ENCODE data around the gene MYLK3.
A peak's percentile ranks its signal among the peaks of the same experiment; 100 is the strongest.

Gene MYLK3

GRCh38 chr16:46743232-46743719, 4.9 kb downstream of the MYLK3 start:
- H3K36me3 ChIP-seq (replicated peaks): no peaks in the 10 kb centered on the region
- H3K27ac ChIP-seq: no peak overlapping the region
- in situ Hi-C loops (cut with HindIII; ENCODE audit: low pct_ligation_motif_present, low sequenced_read_pairs): no loop called here
- peak; percentile 11 for DNase-seq
- no peaks in the 10 kb centered on the region for H3K27me3 ChIP-seq (replicated peaks)
- H3K4me3 ChIP-seq (ENCODE audit: low read depth, low read length): no peak overlapping the region
- TF ChIP-seq, protein P1, sequence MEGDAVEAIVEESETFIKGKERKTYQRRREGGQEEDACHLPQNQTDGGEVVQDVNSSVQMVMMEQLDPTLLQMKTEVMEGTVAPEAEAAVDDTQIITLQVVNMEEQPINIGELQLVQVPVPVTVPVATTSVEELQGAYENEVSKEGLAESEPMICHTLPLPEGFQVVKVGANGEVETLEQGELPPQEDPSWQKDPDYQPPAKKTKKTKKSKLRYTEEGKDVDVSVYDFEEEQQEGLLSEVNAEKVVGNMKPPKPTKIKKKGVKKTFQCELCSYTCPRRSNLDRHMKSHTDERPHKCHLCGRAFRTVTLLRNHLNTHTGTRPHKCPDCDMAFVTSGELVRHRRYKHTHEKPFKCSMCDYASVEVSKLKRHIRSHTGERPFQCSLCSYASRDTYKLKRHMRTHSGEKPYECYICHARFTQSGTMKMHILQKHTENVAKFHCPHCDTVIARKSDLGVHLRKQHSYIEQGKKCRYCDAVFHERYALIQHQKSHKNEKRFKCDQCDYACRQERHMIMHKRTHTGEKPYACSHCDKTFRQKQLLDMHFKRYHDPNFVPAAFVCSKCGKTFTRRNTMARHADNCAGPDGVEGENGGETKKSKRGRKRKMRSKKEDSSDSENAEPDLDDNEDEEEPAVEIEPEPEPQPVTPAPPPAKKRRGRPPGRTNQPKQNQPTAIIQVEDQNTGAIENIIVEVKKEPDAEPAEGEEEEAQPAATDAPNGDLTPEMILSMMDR (IDR thresholded peaks at IDR 0.05; ENCODE audit: low read depth, low read length, missing control alignments): no peak

GRCh38 chr16:46739934-46740333, 8.2 kb downstream of the MYLK3 start:
- no peaks in the 10 kb centered on the region for H3K36me3 ChIP-seq (replicated peaks)
- H3K4me3 ChIP-seq (ENCODE audit: low read depth, low read length): no peak overlapping the region
- in situ Hi-C loops (cut with HindIII; ENCODE audit: low pct_ligation_motif_present, low sequenced_read_pairs): no loop called here
- H3K27me3 ChIP-seq (replicated peaks): no peaks in the 10 kb centered on the region
- no peak overlapping the region for H3K27ac ChIP-seq
- TF ChIP-seq, protein P1 (IDR thresholded peaks at IDR 0.05; ENCODE audit: low read depth, low read length, missing control alignments): no peak
- no peak for DNase-seq

- TF ChIP-seq, protein P1 (IDR thresholded peaks at IDR 0.05; ENCODE audit: low read depth, low read length, missing control alignments): no peak
- Histone ChIP-seq H3K27ac (no peak overlapping the region), H3K36me3 (replicated peaks) (no peaks in the 10 kb centered on the region), H3K27me3 (replicated peaks) (no peaks in the 10 kb centered on the region), H3K4me3 (ENCODE audit: low read depth, low read length) (no peak overlapping the region)
- in situ Hi-C loops (cut with HindIII; ENCODE audit: low pct_ligation_motif_present, low sequenced_read_pairs): no loop called here
- no peak for DNase-seq
Observed at GRCh38 chr16:46737621-46738214, 10.4 kb downstream of the MYLK3 start.

DNA sequence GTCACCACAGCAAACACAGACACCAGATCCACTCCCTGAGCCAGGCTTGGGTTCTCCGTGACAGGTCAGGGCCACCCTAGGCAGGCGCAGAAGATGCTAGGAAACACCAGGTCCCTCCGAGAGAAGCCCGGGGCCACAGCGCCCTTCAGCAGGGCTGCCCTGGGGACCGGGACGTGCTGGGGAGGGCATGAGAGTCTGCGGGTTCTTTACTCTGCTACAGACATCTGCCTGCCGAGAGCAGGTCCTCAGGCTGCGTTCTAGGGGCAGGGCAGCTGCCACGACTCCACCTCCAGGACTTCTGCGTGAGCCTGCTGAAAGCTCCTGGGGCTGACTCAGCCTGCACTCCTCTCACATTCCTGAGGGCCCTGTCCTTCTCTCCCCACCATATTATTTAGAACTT, 11.4 kb downstream of the MYLK3 start:
- Histone ChIP-seq H3K27ac (no peak overlapping the region), H3K27me3 (replicated peaks) (no peaks in the 10 kb centered on the region), H3K4me3 (ENCODE audit: low read depth, low read length) (no peak overlapping the region), H3K36me3 (replicated peaks) (no peaks in the 10 kb centered on the region)
- in situ Hi-C loops (cut with HindIII; ENCODE audit: low pct_ligation_motif_present, low sequenced_read_pairs): no loop called here
- TF ChIP-seq, protein P1 (IDR thresholded peaks at IDR 0.05; ENCODE audit: low read depth, low read length, missing control alignments): no peak
- DNase-seq: no peak

DNA sequence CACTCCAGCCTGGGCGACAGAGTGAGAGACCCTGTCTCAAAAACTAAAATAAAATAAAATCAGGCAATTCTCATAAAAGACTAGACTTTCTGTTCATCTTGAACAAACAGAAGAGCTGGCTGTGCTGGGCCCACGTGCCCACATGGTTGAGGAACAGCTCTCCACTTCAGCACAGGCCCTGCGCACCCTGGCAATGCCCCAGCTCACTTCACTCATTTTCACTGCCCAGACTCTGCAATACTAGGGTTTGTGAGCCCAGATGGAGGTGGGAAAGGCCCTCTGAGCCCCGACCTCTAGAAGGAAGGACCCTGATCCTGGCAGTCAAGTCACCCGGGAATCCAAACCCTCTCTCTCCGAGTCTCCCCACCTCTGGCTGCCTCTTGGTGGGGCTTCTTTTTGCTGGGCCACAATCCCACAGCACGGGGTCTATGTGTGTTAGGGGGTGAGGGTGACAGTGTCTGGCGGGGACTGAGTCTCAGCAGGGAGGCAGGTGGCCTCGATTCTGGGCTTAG, 14.8 kb downstream of the MYLK3 start:
- H3K36me3 ChIP-seq (replicated peaks): no peaks in the 10 kb centered on the region
- no peak overlapping the region for H3K27ac ChIP-seq
- TF ChIP-seq, protein P1 (IDR thresholded peaks at IDR 0.05; ENCODE audit: low read depth, low read length, missing control alignments): no peak
- no peaks in the 10 kb centered on the region for H3K27me3 ChIP-seq (replicated peaks)
- no peak overlapping the region for H3K4me3 ChIP-seq (ENCODE audit: low read depth, low read length)
- no peak for DNase-seq
- in situ Hi-C loops (cut with HindIII; ENCODE audit: low pct_ligation_motif_present, low sequenced_read_pairs): no loop called here

DNA sequence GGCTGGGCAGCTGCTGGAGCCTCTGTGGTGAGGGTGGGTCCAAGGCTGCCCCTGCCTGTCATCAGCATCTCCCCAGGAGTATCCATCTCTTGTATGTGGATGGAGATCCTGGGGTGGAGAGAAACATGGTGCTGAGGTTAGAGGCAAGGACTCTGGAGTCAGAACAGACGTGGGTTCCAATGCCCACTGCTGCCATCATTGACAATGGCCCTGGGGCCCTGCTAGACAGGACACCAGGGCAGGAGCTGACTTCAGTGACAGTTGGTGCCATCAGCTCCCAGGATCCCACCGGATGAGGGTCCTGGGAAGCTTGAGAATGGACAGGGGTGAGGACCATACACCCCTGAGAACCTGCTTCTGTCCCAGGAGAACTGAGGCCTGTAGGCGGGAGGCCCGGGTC, 15.6 kb downstream of the MYLK3 start:
- TF ChIP-seq, protein P1 (IDR thresholded peaks at IDR 0.05; ENCODE audit: low read depth, low read length, missing control alignments): no peak
- H3K36me3 ChIP-seq (replicated peaks): no peaks in the 10 kb centered on the region
- no peak overlapping the region for H3K4me3 ChIP-seq (ENCODE audit: low read depth, low read length)
- DNase-seq: no peak
- H3K27ac ChIP-seq: no peak overlapping the region
- H3K27me3 ChIP-seq (replicated peaks): no peaks in the 10 kb centered on the region
- in situ Hi-C loops (cut with HindIII; ENCODE audit: low pct_ligation_motif_present, low sequenced_read_pairs): no loop called here

Measured in brain microvascular endothelial cell (primary cell).